ENCODE results near the gene MORN1.

The MORN1 gene

GRCh38 chr1:2385606-2386280 lies 5.6 kb downstream of the MORN1 start:
- DNase-seq (ENCODE audit: low read depth), result no peak

GRCh38 chr1:2384941-2385481 lies 6.3 kb downstream of the MORN1 start:
- no peak for DNase-seq (ENCODE audit: low read depth)

- no peak for DNase-seq (ENCODE audit: low read depth)
Measured at GRCh38 chr1:2384130-2384860, 7.1 kb downstream of the MORN1 start.

- no peak for DNase-seq (ENCODE audit: low read depth)
Measured at GRCh38 chr1:2383576-2383975, 7.8 kb downstream of the MORN1 start.

- DNase-seq (ENCODE audit: low read depth), result no peak
Measured at GRCh38 chr1:2382621-2383361, 8.6 kb downstream of the MORN1 start.

- peak; percentile 64 for DNase-seq (ENCODE audit: low read depth)
Measured at GRCh38 chr1:2381741-2382620, 9.4 kb downstream of the MORN1 start.

- DNase-seq (ENCODE audit: low read depth), result no peak
Measured at GRCh38 chr1:2380816-2381591, 10.3 kb downstream of the MORN1 start.

- no peak for DNase-seq (ENCODE audit: low read depth)
Measured at GRCh38 chr1:2379733-2380404, 11.5 kb downstream of the MORN1 start.

GRCh38 chr1:2378956-2379732 lies 12.2 kb downstream of the MORN1 start:
- DNase-seq (ENCODE audit: low read depth), result no peak

GRCh38 chr1:2378441-2378851 lies 12.9 kb downstream of the MORN1 start:
- no peak for DNase-seq (ENCODE audit: low read depth)

GRCh38 chr1:2377751-2378440 lies 13.5 kb downstream of the MORN1 start:
- no peak for DNase-seq (ENCODE audit: low read depth)

- no peak for DNase-seq (ENCODE audit: low read depth)
Measured at GRCh38 chr1:2376931-2377672, 14.3 kb downstream of the MORN1 start.

- no peak for DNase-seq (ENCODE audit: low read depth)
Measured at GRCh38 chr1:2376261-2376741, 15.1 kb downstream of the MORN1 start.

- DNase-seq (ENCODE audit: low read depth), result no peak
Measured at GRCh38 chr1:2375923-2376260, 15.5 kb downstream of the MORN1 start.

- no peak for DNase-seq (ENCODE audit: low read depth)
Measured at GRCh38 chr1:2375246-2375922, 16.0 kb downstream of the MORN1 start.

- DNase-seq (ENCODE audit: low read depth), result no peak
Measured at GRCh38 chr1:2374252-2375155, 16.9 kb downstream of the MORN1 start.

Measured in activated T-helper 9 cell treated with anti-CD3 and anti-CD28 coated beads, Interleukin-2, amount 50 U/mL, for 16 hours (primary cell).